ENCODE results near the gene CCP110.

GRCh38 chr16:19560078-19560477, 36.3 kb downstream of the CCP110 start:
- no peak for TF ChIP-seq CTCF (IDR thresholded peaks at IDR 0.05)
- TF ChIP-seq POLR2A (IDR thresholded peaks at IDR 0.05) = no peak
